ENCODE measurements around the gene CD276. TPM values are rescaled to one million over a fixed set of nuclear protein-coding genes. Genes with fewer than 3 reads are reported as not detected.

The CD276 gene
- total and polyA plus RNA-seq, 8 donors, result 13.9 to 56.0 (median 22.7) TPM

DNA sequence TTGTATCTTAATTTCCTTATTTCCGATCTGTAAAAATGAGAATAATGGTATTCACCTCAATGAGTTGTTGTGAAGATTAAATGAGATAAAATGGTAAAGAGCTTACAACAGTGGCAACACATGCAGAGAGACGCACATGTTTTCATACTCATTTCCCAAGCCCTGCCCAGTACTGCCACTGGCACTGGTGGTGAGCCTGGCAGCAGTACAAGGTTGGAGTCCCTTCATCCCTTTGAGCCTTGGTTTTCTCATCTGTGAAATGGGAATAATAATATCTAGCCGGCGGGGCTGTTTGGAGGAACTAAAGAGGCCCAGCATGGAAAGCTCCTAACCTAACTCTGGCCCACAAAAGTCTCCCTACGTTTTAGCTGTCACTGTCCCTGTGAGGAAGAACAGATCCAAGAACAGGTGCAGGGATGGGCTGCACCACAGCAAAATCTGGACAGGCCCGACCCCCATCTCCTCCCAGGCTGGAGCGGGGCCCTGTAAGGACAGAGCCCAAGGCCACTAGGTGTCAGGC, 866 bp upstream of the CD276 start:
- H3K36me3 ChIP-seq, result no peaks in the 10 kb centered on the region
- TF ChIP-seq, protein P1, sequence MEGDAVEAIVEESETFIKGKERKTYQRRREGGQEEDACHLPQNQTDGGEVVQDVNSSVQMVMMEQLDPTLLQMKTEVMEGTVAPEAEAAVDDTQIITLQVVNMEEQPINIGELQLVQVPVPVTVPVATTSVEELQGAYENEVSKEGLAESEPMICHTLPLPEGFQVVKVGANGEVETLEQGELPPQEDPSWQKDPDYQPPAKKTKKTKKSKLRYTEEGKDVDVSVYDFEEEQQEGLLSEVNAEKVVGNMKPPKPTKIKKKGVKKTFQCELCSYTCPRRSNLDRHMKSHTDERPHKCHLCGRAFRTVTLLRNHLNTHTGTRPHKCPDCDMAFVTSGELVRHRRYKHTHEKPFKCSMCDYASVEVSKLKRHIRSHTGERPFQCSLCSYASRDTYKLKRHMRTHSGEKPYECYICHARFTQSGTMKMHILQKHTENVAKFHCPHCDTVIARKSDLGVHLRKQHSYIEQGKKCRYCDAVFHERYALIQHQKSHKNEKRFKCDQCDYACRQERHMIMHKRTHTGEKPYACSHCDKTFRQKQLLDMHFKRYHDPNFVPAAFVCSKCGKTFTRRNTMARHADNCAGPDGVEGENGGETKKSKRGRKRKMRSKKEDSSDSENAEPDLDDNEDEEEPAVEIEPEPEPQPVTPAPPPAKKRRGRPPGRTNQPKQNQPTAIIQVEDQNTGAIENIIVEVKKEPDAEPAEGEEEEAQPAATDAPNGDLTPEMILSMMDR (IDR thresholded peaks at IDR 0.05), result no peak
- no peak for ATAC-seq
- H3K9me3 ChIP-seq, result no peaks in the 10 kb centered on the region
- no peak for DNase-seq
- H3K27ac ChIP-seq, result peak overlapping the region in 1 of 4 donors; percentile 68
- no peak for FAIRE-seq
- WGBS, 2 donors, result 43 to 44% methylated on average over 7 of the region's 7 CpGs
- peak overlapping the region in 3 of 4 donors; percentile 74 to 90 (median 81) for H3K4me3 ChIP-seq
- no peaks in the 10 kb centered on the region for H3K27me3 ChIP-seq
- peaks cover 0 to 17% (median 0%) of the 10 kb centered on the region in 3 donors for H3K4me1 ChIP-seq
- intact Hi-C loops (cut with DNase I), result no loop called here

- peak overlapping the region; percentile 42 to 75 (median 62) for H3K27ac ChIP-seq
- peak overlapping the region; percentile 51 to 90 (median 78) for H3K4me3 ChIP-seq
- intact Hi-C loops (cut with DNase I), result no loop called here
- FAIRE-seq (no peak), DNase-seq (peak in 5 of 6 donors; percentile 19 to 71 (median 37)), ATAC-seq (peak; percentile 15 to 50 (median 36))
- TF ChIP-seq, protein P1 (IDR thresholded peaks at IDR 0.05), result no peak
- peaks cover 0 to 17% (median 0%) of the 10 kb centered on the region in 3 donors for H3K4me1 ChIP-seq
- 1 to 2% methylated on average over 46 to 52 of the region's 52 CpGs for WGBS, 2 donors
- H3K9me3 ChIP-seq, result no peaks in the 10 kb centered on the region
- H3K27me3 ChIP-seq, result no peaks in the 10 kb centered on the region
- no peaks in the 10 kb centered on the region for H3K36me3 ChIP-seq
Measured at GRCh38 chr15:73684581-73685455, 635 bp downstream of the CD276 start.

- Histone ChIP-seq H3K4me3 (peak overlapping the region in 1 of 4 donors; percentile 20), H3K9me3 (no peaks in the 10 kb centered on the region), H3K27ac (no peak overlapping the region), H3K36me3 (no peaks in the 10 kb centered on the region), H3K4me1 (peaks cover 0 to 17% (median 0%) of the 10 kb centered on the region in 3 donors), H3K27me3 (no peaks in the 10 kb centered on the region)
- 69 to 78% methylated on average over 6 of the region's 6 CpGs for WGBS, 2 donors
- ATAC-seq, result no peak
- intact Hi-C loops (cut with DNase I), result no loop called here
- DNase-seq, result no peak
- no peak for FAIRE-seq
- TF ChIP-seq, protein P1 (IDR thresholded peaks at IDR 0.05), result no peak
Measured at GRCh38 chr15:73685981-73686380, 1.8 kb downstream of the CD276 start.

- H3K36me3 ChIP-seq, result no peaks in the 10 kb centered on the region
- TF ChIP-seq, protein P1 (IDR thresholded peaks at IDR 0.05), result no peak
- FAIRE-seq (no peak), DNase-seq (peak in 1 of 6 donors; percentile 20), ATAC-seq (peak in 1 of 4 donors; percentile 7)
- peaks cover 0 to 17% (median 4%) of the 10 kb centered on the region in 3 donors for H3K4me1 ChIP-seq
- intact Hi-C loops (cut with DNase I), result no loop called here
- no peaks in the 10 kb centered on the region for H3K27me3 ChIP-seq
- H3K4me3 ChIP-seq, result no peak overlapping the region
- WGBS, 2 donors, result 62 to 64% methylated on average over 4 of the region's 4 CpGs
- H3K9me3 ChIP-seq, result no peaks in the 10 kb centered on the region
- no peak overlapping the region for H3K27ac ChIP-seq
Measured at GRCh38 chr15:73686781-73687256, 2.6 kb downstream of the CD276 start.
